Measurements from ENCODE around the gene RPS15.
"Not testable (repeated sequence)": the region's sequence is repeated elsewhere in the genome, so short reads cannot be mapped to it uniquely, and the experiment has no call there.

RPS15 gene

DNA sequence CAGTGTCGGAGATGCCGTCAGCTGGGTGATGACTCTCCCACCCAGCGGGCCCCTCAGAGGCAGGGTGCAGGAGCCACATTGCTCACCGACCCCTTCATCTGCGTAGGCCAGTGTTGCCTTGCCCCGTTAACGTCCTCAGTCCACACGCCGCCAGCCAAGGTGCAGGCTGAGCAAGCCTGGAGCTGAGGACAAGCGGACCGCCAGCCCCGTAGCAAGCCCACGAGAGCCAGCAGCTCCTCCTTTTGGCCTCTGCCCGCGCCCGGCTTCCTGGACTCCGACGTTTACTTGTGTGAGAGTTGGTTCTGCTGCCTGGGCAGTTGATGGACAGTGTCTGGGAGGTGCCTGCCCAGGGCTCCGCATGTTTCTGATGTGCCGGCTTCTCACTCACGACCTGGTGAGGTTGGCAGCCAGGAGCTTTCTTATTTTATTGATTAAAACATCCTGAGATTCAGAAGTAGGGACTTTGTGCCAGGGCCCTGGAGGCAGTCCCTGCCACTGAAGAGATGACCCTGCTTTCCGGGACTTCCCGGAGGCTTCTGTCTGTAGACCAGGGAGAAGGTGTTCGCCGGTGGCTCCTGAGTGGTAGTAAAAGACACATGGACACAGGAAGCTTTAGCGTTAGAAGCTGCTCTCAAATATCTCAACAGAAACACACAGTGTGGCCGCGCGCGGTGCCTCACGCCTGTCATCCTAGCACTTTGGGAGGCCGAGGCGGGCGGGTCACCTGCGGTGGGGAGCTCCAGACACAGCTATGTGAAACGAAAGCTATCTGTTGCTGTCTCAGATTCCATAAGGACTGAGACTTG is 25.0 kb upstream of the RPS15 start:
- Histone ChIP-seq H3K4me3 (ENCODE audit: extremely low read depth, insufficient read depth, low read length, poor library complexity, severe bottlenecking) (no peak overlapping the region), H3K36me3 (ENCODE audit: control insufficient read depth, insufficient read depth, low read length) (peaks cover 71% of the 10 kb centered on the region), H3K4me1 (ENCODE audit: control insufficient read depth, insufficient read depth, low read length, poor library complexity, severe bottlenecking) (peaks cover 40% of the 10 kb centered on the region), H3K27ac (ENCODE audit: low read depth, low read length, severe bottlenecking) (no peak overlapping the region), H3K9me3 (ENCODE audit: control insufficient read depth, low read length) (no peaks in the 10 kb centered on the region)
- WGBS, 2 experiments (ENCODE audit: insufficient coverage in 2 of 2): 93 to 97% methylated on average over 31 to 33 of the region's 36 CpGs

DNA sequence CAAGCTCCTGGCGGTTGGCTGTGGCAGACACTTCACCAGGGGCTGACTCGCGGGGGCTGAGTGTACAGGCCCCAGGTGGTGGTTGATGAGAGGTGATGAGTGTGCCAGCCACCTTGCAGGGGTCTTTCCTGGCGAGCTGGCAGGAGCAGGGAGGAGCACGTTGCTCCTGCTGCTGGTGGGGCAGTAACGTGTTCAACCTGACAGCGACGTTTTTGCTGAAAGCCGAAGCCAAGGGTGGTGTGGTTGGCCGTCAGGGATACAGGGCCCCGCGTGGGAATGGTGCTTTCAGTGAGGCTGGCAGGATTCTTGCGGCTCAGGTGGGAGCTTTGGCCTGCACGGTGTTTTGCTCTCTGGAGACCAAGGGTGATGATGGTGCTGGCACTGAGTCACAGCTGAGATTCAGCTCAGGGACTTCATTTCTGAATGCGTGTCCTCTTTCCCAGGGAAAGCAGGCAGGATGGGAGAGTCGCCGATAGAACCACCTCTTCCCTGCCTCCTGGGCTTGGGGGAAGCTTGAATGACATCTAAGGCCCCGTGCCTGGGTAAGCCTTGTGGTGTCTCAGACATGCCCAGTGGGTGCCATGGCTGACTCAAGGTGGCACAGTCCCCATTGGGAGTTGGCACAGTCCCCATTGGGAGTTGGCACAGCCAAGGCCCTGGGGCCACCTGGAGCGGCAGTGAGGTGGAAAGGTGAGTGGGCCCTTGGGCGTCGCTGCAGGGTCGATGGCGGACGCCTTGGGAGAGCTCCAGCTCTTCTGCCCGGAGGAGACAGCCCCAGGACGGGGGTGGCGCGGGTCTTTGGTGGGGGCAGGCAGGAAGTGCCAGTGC is 22.0 kb upstream of the RPS15 start:
- Histone ChIP-seq H3K27ac (ENCODE audit: low read depth, low read length, severe bottlenecking) (peak overlapping the region; percentile 79), H3K36me3 (ENCODE audit: control insufficient read depth, insufficient read depth, low read length) (peaks cover 70% of the 10 kb centered on the region), H3K4me1 (ENCODE audit: control insufficient read depth, insufficient read depth, low read length, poor library complexity, severe bottlenecking) (peaks cover 18% of the 10 kb centered on the region), H3K9me3 (ENCODE audit: control insufficient read depth, low read length) (no peaks in the 10 kb centered on the region), H3K4me3 (ENCODE audit: extremely low read depth, insufficient read depth, low read length, poor library complexity, severe bottlenecking) (no peak overlapping the region)
- 86 to 87% methylated on average over 23 to 26 of the region's 28 CpGs for WGBS, 2 experiments (ENCODE audit: insufficient coverage in 2 of 2)

GRCh38 chr19:1417145-1417544 is 21.1 kb upstream of the RPS15 start:
- WGBS, 2 experiments (ENCODE audit: insufficient coverage in 2 of 2): 96 to 97% methylated on average over 21 of the region's 21 CpGs
- H3K4me1 ChIP-seq (ENCODE audit: control insufficient read depth, insufficient read depth, low read length, poor library complexity, severe bottlenecking): peaks cover 18% of the 10 kb centered on the region
- H3K36me3 ChIP-seq (ENCODE audit: control insufficient read depth, insufficient read depth, low read length): peaks cover 76% of the 10 kb centered on the region
- H3K27ac ChIP-seq (ENCODE audit: low read depth, low read length, severe bottlenecking): no peak overlapping the region
- no peaks in the 10 kb centered on the region for H3K9me3 ChIP-seq (ENCODE audit: control insufficient read depth, low read length)
- H3K4me3 ChIP-seq (ENCODE audit: extremely low read depth, insufficient read depth, low read length, poor library complexity, severe bottlenecking): no peak overlapping the region

- peaks cover 76% of the 10 kb centered on the region for H3K36me3 ChIP-seq (ENCODE audit: control insufficient read depth, insufficient read depth, low read length)
- 95 to 97% methylated on average over 23 to 26 of the region's 30 CpGs for WGBS, 2 experiments (ENCODE audit: insufficient coverage in 2 of 2)
- peaks cover 18% of the 10 kb centered on the region for H3K4me1 ChIP-seq (ENCODE audit: control insufficient read depth, insufficient read depth, low read length, poor library complexity, severe bottlenecking)
- no peak overlapping the region for H3K4me3 ChIP-seq (ENCODE audit: extremely low read depth, insufficient read depth, low read length, poor library complexity, severe bottlenecking)
- H3K9me3 ChIP-seq (ENCODE audit: control insufficient read depth, low read length): no peaks in the 10 kb centered on the region
- H3K27ac ChIP-seq (ENCODE audit: low read depth, low read length, severe bottlenecking): no peak overlapping the region
These were observed 20.3 kb upstream of the RPS15 start for GRCh38 chr19:1417681-1418495.

DNA sequence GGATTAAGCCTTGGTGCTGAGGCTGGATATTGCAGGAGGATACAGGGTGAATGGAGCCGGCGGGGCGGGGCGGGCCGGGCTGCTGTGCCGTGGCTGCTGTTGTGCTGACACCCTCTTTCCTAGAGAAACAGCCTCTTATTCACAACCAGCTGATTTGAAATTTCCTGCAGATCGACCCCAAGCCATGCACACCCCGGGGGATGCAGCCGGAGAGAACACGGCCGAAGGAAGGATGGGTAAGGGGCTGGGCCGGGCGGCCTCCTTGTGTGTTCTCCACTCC is 19.8 kb upstream of the RPS15 start:
- Histone ChIP-seq H3K27ac (ENCODE audit: low read depth, low read length, severe bottlenecking) (no peak overlapping the region), H3K36me3 (ENCODE audit: control insufficient read depth, insufficient read depth, low read length) (peaks cover 76% of the 10 kb centered on the region), H3K4me3 (ENCODE audit: extremely low read depth, insufficient read depth, low read length, poor library complexity, severe bottlenecking) (no peak overlapping the region), H3K9me3 (ENCODE audit: control insufficient read depth, low read length) (no peaks in the 10 kb centered on the region), H3K4me1 (ENCODE audit: control insufficient read depth, insufficient read depth, low read length, poor library complexity, severe bottlenecking) (peaks cover 18% of the 10 kb centered on the region)
- WGBS, 2 experiments (ENCODE audit: insufficient coverage in 2 of 2): 95 to 99% methylated on average over 7 of the region's 13 CpGs

DNA sequence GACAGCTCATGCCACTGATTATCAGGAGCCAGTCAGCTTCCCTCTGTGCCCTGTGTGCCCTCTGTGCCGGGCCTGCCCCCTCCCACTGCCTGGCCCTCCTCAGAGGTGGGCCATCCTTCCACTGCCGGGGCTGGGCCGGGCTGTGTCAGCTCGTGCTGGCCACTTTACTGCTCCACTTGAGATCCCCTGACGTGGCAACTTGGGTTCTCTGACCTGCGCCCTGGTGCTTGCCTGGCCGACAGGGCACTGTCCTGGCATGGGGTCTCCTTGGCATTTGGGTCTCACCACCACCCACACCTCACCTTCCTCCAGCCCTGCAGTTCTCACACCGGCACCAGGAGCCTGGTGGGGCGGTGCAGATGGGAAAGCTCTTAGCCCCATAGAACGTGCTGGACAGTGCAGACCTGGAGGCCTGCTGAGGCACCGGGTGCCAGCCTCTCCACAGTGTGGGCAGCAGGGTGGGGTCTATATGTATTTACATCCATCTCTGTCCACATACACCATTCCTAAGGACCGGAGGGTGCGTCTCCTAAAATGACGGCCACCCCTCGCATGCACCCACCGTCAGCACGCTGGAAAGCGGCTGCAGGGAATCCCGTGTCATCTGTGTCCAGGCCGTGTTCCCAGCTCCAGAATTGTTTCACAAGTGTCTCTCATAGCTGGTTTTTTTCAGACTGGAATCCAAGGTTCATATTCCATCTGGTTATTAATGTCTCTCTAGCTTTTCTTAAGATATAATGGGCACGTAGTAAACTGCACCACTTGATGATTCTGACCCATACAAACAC is 19.1 kb upstream of the RPS15 start:
- H3K9me3 ChIP-seq (ENCODE audit: control insufficient read depth, low read length): no peaks in the 10 kb centered on the region
- peaks cover 76% of the 10 kb centered on the region for H3K36me3 ChIP-seq (ENCODE audit: control insufficient read depth, insufficient read depth, low read length)
- H3K4me1 ChIP-seq (ENCODE audit: control insufficient read depth, insufficient read depth, low read length, poor library complexity, severe bottlenecking): peaks cover 18% of the 10 kb centered on the region
- no peak overlapping the region for H3K27ac ChIP-seq (ENCODE audit: low read depth, low read length, severe bottlenecking)
- WGBS, 2 experiments (ENCODE audit: insufficient coverage in 2 of 2): 96 to 98% methylated on average over 17 to 18 of the region's 21 CpGs
- no peak overlapping the region for H3K4me3 ChIP-seq (ENCODE audit: extremely low read depth, insufficient read depth, low read length, poor library complexity, severe bottlenecking)

DNA sequence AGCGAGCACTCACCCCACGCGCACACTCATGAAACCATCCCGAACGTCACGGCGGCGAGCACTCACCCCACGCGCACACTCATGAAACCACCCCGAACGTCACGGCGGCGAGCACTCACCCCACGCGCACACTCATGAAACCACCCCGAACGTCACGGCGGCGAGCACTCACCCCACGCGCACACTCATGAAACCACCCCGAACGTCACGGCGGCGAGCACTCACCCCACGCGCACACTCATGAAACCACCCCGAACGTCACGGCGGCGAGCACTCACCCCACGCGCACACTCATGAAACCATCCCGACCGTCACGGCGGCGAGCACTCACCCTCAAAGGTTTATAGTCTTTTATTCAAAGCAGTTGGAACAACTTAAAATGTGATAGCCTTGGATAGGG is 18.1 kb upstream of the RPS15 start:
- Histone ChIP-seq H3K36me3 (ENCODE audit: control insufficient read depth, insufficient read depth, low read length) (peaks cover 79% of the 10 kb centered on the region), H3K4me1 (ENCODE audit: control insufficient read depth, insufficient read depth, low read length, poor library complexity, severe bottlenecking) (peaks cover 16% of the 10 kb centered on the region)
- not testable (repeated sequence) for H3K4me3 ChIP-seq (ENCODE audit: extremely low read depth, insufficient read depth, low read length, poor library complexity, severe bottlenecking); H3K9me3 ChIP-seq (ENCODE audit: control insufficient read depth, low read length); H3K27ac ChIP-seq (ENCODE audit: low read depth, low read length, severe bottlenecking)
- WGBS, 2 experiments (ENCODE audit: insufficient coverage in 2 of 2): 100% methylated on average over 1 to 4 of the region's 43 CpGs

DNA sequence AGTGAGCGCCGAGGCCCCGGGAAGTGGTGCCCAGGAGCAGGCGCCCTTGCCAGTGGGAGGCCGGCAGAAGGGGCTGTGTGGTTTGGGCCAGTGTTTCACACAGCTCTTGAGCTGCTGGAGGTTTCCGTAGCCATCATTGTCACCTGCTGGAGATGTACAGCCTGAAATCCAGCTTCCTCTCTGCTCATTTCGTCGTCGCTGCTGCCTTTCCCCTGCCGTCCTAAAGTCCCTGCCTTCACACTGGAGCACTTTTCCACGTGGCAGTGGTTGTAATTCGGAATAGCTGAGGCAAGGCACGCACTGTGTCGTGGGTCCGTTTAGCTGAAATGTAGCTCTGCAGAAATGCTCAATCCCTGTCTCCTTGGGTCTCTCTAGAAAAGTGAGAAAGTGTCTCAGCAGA is 17.6 kb upstream of the RPS15 start:
- Histone ChIP-seq H3K27ac (ENCODE audit: low read depth, low read length, severe bottlenecking) (no peak overlapping the region), H3K36me3 (ENCODE audit: control insufficient read depth, insufficient read depth, low read length) (peaks cover 84% of the 10 kb centered on the region)
- 92 to 96% methylated on average over 11 to 15 of the region's 15 CpGs for WGBS, 2 experiments (ENCODE audit: insufficient coverage in 2 of 2)

DNA sequence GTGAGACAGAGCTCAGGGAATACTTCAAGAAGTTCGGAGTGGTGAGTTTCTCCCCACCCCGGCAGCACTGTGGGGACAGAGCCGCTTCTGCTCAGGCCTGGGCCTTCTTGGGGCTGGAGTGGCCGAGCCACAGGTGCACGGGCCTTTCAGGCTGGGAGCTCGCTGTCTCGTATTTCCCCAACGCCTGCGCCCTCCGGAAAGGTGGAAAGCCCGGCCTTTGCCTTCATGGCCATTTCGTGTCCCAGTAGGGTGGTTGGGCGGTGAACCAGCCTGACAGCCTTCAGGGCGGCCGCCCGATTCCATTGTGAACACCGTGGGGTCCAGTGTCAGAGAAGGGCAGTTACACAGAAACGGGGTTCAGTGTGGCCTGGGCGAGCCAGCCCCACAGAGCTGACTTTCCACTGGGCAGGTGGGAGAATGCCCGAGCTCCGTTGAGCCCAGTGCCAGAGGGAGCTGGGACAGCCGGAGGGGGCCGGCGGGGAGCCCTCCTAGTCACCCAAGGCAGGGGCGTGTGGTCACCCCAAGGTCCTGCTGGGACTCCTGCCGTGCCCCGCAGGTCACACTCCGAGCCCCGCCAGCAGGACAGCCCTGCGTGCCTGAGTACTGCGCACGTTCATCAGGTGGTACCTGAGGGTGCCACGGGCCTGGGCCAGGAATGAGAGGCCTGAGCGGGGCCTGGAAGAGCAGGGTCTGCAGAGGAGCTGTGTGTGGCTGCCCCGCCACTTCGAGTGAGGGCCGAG is 16.8 kb upstream of the RPS15 start:
- WGBS, 2 experiments (ENCODE audit: insufficient coverage in 2 of 2): 97 to 98% methylated on average over 33 to 37 of the region's 37 CpGs
- no peaks in the 10 kb centered on the region for H3K9me3 ChIP-seq (ENCODE audit: control insufficient read depth, low read length)
- H3K4me1 ChIP-seq (ENCODE audit: control insufficient read depth, insufficient read depth, low read length, poor library complexity, severe bottlenecking): peaks cover 8% of the 10 kb centered on the region
- peaks cover 90% of the 10 kb centered on the region for H3K36me3 ChIP-seq (ENCODE audit: control insufficient read depth, insufficient read depth, low read length)
- H3K27ac ChIP-seq (ENCODE audit: low read depth, low read length, severe bottlenecking): no peak overlapping the region
- no peak overlapping the region for H3K4me3 ChIP-seq (ENCODE audit: extremely low read depth, insufficient read depth, low read length, poor library complexity, severe bottlenecking)

More for the DNA sequence above, 17.6 kb upstream of the RPS15 start:
- Histone ChIP-seq H3K4me3 (ENCODE audit: extremely low read depth, insufficient read depth, low read length, poor library complexity, severe bottlenecking) (no peak overlapping the region), H3K4me1 (ENCODE audit: control insufficient read depth, insufficient read depth, low read length, poor library complexity, severe bottlenecking) (peaks cover 16% of the 10 kb centered on the region), H3K9me3 (ENCODE audit: control insufficient read depth, low read length) (no peaks in the 10 kb centered on the region)
